C4-2B (cell line): ENCODE results near the gene GRM7.

Experiments used
- ZFX ChIP-seq: fragments of 450-650 bp; IDR thresholded peaks from 2 replicates; pipeline ENCODE4 v1.6.1; 2017
- TF ChIP-seq, protein P1 (sequence below): fragments of 450-650 bp; conservative IDR thresholded peaks from 2 replicates; pipeline ENCODE4 v1.5.1; 2017; ENCODE audit warnings: mild to moderate bottlenecking

- TF ChIP-seq, protein P1, sequence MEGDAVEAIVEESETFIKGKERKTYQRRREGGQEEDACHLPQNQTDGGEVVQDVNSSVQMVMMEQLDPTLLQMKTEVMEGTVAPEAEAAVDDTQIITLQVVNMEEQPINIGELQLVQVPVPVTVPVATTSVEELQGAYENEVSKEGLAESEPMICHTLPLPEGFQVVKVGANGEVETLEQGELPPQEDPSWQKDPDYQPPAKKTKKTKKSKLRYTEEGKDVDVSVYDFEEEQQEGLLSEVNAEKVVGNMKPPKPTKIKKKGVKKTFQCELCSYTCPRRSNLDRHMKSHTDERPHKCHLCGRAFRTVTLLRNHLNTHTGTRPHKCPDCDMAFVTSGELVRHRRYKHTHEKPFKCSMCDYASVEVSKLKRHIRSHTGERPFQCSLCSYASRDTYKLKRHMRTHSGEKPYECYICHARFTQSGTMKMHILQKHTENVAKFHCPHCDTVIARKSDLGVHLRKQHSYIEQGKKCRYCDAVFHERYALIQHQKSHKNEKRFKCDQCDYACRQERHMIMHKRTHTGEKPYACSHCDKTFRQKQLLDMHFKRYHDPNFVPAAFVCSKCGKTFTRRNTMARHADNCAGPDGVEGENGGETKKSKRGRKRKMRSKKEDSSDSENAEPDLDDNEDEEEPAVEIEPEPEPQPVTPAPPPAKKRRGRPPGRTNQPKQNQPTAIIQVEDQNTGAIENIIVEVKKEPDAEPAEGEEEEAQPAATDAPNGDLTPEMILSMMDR: no peak
- no peak for TF ChIP-seq ZFX
Measured at GRCh38 chr3:7700539-7700938, 839.6 kb downstream of the GRM7 start.
